ENCODE data around the gene BSDC1.

BSDC1 gene

DNA sequence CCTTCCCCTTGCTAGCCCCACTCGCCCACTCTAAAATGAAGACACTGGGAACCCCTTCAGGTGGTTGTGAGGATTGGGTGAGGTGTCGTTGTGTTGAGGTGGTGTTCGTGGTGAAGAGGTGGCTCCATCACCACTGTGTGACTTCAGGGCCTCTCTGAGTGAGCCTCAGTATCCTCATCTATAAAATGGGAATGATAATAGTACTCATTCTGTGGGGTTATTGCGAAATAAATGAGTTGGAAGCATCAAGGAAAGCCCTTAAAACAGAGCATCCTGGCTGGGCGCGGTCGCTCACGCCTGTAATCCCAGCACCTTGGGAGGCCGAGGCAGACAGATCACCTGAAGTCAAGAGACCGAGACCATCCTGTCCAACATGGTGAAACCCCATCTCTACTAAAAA is 51.5 kb downstream of the BSDC1 start:
- no peak for DNase-seq
- in situ Hi-C loops (cut with HindIII; ENCODE audit: low pct_ligation_motif_present, low pct_unique_long_range_greater_than_20kb, low sequenced_read_pairs): no loop called here

DNA sequence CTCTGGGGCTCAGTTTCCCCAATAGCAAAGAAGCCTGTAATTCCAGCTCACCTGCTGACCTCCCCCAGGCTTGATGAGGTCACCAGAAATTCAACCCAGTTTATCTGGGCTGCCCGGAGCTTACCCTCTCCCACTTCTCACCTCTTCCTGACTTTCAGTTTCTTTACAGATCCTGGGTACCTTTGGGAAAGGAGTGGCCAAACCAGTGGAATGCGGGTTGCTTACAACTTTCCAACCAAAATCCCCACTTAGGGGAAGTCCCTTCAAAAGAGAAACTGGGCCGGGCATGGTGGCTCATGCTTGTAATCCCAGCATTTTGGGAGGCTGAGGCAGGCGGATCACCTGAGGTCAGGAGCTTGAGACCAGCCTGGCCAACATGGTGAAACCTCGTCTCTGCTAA is 52.3 kb downstream of the BSDC1 start:
- DNase-seq: no peak
- in situ Hi-C loops (cut with HindIII; ENCODE audit: low pct_ligation_motif_present, low pct_unique_long_range_greater_than_20kb, low sequenced_read_pairs): no loop called here

GRCh38 chr1:32341186-32341757 is 53.0 kb downstream of the BSDC1 start:
- in situ Hi-C loops (cut with HindIII; ENCODE audit: low pct_ligation_motif_present, low pct_unique_long_range_greater_than_20kb, low sequenced_read_pairs): no loop called here
- no peak for DNase-seq

DNA sequence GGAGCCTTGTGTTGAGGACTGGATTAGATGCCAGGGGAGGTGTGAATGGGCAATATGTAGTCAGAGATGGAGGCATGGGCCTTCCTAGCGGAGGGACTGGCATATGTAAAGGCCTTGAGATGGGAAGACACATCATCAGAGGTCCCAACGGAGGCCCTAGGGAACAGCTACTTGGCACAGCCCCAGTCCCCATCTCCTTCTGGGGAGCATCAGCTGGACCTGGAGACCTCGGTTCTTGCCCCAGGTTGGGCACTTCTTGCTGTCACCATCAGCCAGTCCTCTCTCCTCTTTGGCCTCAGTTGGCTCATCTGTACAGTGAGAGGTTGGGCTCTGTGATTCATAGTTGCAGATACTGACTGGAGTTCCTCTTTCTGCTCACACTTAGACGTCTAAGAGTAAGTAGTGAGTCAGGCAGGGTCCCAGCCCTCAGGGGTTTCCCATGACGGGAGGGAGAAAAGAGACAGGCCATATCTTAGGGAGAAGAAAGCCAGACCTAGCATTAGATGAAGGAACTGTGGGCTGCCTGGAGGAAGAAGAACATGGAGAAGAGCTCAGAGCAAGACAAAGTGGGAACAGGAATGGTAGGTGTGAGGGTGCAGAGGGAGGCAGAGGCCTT is 54.8 kb downstream of the BSDC1 start:
- in situ Hi-C loops (cut with HindIII; ENCODE audit: low pct_ligation_motif_present, low pct_unique_long_range_greater_than_20kb, low sequenced_read_pairs): no loop called here
- DNase-seq: no peak

GRCh38 chr1:32338637-32339145 is 55.5 kb downstream of the BSDC1 start:
- no peak for DNase-seq
- in situ Hi-C loops (cut with HindIII; ENCODE audit: low pct_ligation_motif_present, low pct_unique_long_range_greater_than_20kb, low sequenced_read_pairs): no loop called here

GRCh38 chr1:32337855-32338636 is 56.2 kb downstream of the BSDC1 start:
- in situ Hi-C loops (cut with HindIII; ENCODE audit: low pct_ligation_motif_present, low pct_unique_long_range_greater_than_20kb, low sequenced_read_pairs): no loop called here
- no peak for DNase-seq

- in situ Hi-C loops (cut with HindIII; ENCODE audit: low pct_ligation_motif_present, low pct_unique_long_range_greater_than_20kb, low sequenced_read_pairs): no loop called here
- peak; percentile 66 for DNase-seq
Observed at GRCh38 chr1:32336963-32337675, 57.1 kb downstream of the BSDC1 start.

DNA sequence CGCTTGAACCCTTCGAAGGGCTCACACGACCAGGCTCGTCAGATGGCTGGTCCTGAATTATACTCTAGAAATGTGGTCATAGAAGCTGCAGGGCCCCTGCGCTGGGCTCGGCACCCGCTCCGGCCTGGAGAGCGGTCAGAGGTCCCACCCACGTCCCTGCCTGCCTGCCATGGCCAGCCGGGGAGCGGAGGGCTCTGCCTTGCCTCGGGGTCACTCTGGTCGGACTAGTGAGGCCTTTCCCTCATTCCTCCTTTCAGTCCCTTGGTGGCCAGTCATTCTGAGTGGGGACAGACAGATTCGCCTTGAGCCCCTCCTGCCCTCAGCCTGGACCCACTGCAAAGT is 57.7 kb downstream of the BSDC1 start:
- no peak for DNase-seq
- in situ Hi-C loops (cut with HindIII; ENCODE audit: low pct_ligation_motif_present, low pct_unique_long_range_greater_than_20kb, low sequenced_read_pairs): no loop called here

DNA sequence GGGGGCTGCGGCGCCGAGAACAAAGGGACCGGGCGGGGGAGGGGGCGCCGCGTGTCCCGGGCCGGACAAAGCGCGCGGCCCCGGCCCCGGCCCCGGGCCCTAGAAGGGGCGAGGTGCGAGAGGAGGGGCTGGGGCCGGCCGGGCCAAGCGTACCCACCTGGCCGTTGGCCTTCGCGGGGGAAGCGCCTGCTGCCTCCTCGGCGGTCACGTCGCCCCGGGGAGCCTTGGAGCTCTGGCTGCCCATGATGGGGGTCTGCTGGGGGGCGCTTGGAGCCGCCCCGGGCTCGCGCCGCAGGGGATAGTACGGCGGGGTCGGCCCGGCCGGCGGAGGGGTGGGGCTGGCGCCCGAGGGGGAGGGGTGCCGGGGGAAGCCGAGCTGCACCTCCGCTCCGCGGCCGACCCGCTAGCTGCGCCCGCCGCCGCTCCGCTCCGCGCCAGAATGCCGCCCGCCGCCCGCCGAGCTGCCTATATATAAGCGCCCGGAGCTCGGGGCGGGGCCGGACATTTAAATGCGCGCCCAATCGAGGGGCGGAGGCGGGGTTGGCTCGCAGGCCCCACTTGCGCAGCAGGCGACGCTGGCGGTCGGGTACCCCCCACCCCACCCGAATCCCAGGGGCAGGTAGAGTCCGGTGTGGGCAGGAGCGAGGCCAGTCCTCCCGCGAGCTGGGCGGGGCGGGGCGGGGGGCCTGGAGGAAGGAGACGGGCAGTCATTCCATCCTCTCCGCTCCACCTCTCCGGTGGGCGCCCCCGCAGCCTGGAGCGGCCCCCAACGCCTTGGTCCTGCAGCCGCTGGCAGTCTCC is 58.3 kb downstream of the BSDC1 start, which contains the start of gene MARCKSL1:
TSS of gene MARCKSL1 (minus strand) at position 444 of the 801 bp plus-strand sequence. CDS start at position 244, 200 bp downstream.
- in situ Hi-C loops (cut with HindIII; ENCODE audit: low pct_ligation_motif_present, low pct_unique_long_range_greater_than_20kb, low sequenced_read_pairs): no loop called here
- peak; percentile 57 for DNase-seq

DNA sequence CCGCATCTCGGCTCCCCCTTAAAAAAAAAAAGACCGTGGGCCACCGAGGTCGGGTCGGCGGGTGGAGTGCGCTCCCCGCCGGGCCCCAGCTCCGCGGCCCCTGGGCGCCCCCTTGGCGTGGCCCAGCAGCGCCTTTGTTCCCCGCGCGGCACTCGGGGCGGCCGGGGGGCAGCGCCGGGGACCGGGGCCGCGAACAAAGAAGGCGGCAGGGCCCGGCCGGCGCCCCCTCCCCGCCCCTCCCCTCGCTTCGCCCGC is 58.8 kb downstream of the BSDC1 start:
- DNase-seq: no peak

GRCh38 chr1:32334864-32335534 is 59.2 kb downstream of the BSDC1 start:
- DNase-seq: peak; percentile 41
- in situ Hi-C loops (cut with HindIII; ENCODE audit: low pct_ligation_motif_present, low pct_unique_long_range_greater_than_20kb, low sequenced_read_pairs): no loop called here

More for the DNA sequence above, 58.8 kb downstream of the BSDC1 start:
- in situ Hi-C loops (cut with HindIII; ENCODE audit: low pct_ligation_motif_present, low pct_unique_long_range_greater_than_20kb, low sequenced_read_pairs): no loop called here

DNA sequence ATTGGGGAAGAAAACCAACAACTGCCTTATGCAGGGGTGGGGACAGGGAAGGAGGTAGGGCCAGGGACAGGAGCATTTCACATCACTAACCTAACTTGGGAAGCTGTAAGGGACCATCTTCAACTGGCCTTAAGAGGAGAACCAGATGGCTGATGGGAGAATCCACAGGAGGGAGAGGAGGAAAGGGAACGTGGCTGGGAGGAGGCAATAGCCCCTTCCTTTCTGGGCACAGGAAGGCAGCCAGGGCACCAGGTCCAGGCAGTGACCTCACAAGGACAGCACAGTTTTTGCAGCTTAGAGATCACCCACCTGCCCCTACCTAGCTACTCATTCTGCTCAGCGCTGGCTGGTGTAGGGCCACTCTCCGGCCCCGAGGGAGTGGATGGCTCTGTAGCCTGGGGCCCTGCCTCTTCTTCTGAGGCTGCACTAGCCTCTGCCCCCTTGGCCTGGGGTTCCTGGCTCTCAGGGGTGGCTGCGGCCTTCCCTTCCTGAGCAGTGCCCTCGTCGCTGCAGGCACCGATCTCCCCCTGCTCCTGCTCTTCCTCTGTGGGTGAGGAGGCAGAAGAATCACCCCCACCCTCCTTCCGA is 59.9 kb downstream of the BSDC1 start:
- in situ Hi-C loops (cut with HindIII; ENCODE audit: low pct_ligation_motif_present, low pct_unique_long_range_greater_than_20kb, low sequenced_read_pairs): no loop called here
- no peak for DNase-seq

- in situ Hi-C loops (cut with HindIII; ENCODE audit: low pct_ligation_motif_present, low pct_unique_long_range_greater_than_20kb, low sequenced_read_pairs): no loop called here
- no peak for DNase-seq
Observed at GRCh38 chr1:32333251-32333963, 60.8 kb downstream of the BSDC1 start.

DNA sequence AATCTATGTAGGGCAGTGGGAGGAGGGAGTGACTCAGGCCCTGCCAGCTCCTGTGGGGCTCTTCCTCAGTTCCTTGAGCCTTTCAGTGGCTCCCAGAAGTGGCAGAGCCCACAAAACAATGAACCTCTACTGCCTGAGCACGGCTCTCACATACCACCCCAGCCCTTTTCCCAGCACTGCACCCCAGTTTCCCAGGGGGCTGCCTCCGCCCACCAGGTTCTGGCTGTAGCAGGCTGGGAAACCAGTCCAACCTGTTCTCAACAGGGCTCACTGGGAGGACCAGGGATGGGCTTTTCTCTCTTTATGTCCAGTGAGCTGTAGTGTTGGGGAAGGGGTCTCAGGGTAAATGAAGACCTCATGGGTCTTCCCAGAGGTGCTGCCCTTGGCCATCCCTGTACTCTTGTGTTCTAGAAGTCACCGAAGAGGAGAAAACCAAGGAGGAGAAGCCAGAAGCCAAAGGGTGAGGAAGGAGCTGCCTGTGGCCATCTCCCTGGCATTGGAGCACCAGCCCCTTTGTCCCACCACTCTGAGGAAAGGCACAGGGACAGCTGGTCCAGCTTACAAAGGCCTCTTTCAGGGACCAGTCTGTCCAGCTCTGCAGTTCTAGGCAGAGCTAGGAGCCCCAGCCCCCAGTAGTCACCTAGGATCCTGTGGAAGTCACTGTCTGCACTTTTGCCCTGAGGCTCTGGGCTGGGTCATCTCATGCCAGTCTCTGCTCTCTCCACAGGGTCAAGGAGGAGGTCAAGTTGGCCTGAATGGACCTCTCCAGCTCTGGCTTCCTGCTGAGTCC is 61.8 kb downstream of the BSDC1 start:
- in situ Hi-C loops (cut with HindIII; ENCODE audit: low pct_ligation_motif_present, low pct_unique_long_range_greater_than_20kb, low sequenced_read_pairs): no loop called here
- DNase-seq: no peak

DNA sequence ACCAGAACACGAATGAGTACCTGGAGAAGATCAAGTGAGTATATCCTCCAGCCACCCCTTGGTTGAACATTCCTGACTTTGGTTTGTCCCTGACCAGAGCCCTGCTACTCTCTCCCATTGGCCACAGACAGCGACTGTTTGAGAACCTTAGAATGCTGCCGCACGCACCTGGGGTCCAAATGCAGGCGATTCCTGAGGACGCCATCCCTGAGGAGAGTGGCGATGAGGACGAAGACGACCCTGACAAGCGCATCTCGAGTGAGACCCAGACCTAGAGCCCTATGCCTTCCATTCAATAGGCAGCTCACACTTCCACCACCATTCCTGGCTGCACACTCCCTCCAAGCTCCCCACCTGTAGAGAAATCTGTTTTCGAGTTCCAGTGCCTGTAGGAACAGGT is 62.7 kb downstream of the BSDC1 start:
- in situ Hi-C loops (cut with HindIII; ENCODE audit: low pct_ligation_motif_present, low pct_unique_long_range_greater_than_20kb, low sequenced_read_pairs): no loop called here
- DNase-seq: no peak

- in situ Hi-C loops (cut with HindIII; ENCODE audit: low pct_ligation_motif_present, low pct_unique_long_range_greater_than_20kb, low sequenced_read_pairs): no loop called here
- no peak for DNase-seq
Observed at GRCh38 chr1:32330558-32331151, 63.6 kb downstream of the BSDC1 start.

All from ACHN (cell line).